Spinal cord (tissue), 10 donors: ENCODE measurements around the gene CCDC77. TPM values are rescaled to one million over a fixed set of nuclear protein-coding genes. Genes with fewer than 3 reads are reported as not detected.
A peak's percentile ranks its signal among the peaks of the same experiment; 100 is the strongest.

Experiments used
- DNase-seq, 6 donors: peaks; one replicate each; pipeline versions ENCODE4 v3.0.0 to v3.0.0-alpha.2; 2013 to 2015; ENCODE audit warnings: low spot score in 6 of 6, low read depth in 4 of 6
- H3K27ac ChIP-seq: one replicate; pipeline ENCODE4 v1.5.1; 2013; ENCODE audit warnings: low read depth, low read length, control low read depth
- H3K27me3 ChIP-seq: one replicate; pipeline ENCODE4 v1.6.1; 2013; ENCODE audit warnings: low read length; ENCODE audit not compliant: control insufficient read depth, insufficient read depth
- H3K36me3 ChIP-seq: one replicate; pipeline ENCODE4 v1.6.1; 2013; ENCODE audit warnings: low read length; ENCODE audit not compliant: control insufficient read depth, insufficient read depth
- H3K4me1 ChIP-seq: one replicate; pipeline ENCODE4 v1.6.1; 2013; ENCODE audit warnings: low read length; ENCODE audit not compliant: control insufficient read depth, insufficient read depth
- H3K4me3 ChIP-seq: one replicate; pipeline ENCODE4 v1.5.1; 2013; ENCODE audit warnings: low read depth, low read length, control low read depth
- H3K9me3 ChIP-seq: one replicate; pipeline ENCODE4 v1.6.1; 2013; ENCODE audit warnings: low read length; ENCODE audit not compliant: control insufficient read depth, insufficient read depth
- WGBS: methylation state at CpG from one replicate; pipeline ENCODE4 v1.1.5; 2013; ENCODE audit warnings: missing lambda C conversion rate; ENCODE audit not compliant: insufficient coverage; 5-methylcytosine and 5-hydroxymethylcytosine counted together
- polyA plus RNA-seq, 2 donors: library from polyadenylated mRNA; unstranded; fragments of 120-200 nt; gene quantifications; one replicate each; pipeline ENCODE4 v1.2.1, GENCODE V29; 2013; ENCODE audit not compliant: insufficient read length in 2 of 2
- total RNA-seq, 2 donors: library from RNA; depleted of rRNA in 1 of 2; stranded (reverse); fragments of 120-200 nt in 1 of 2; fragments of >200 nt in 1 of 2; gene quantifications; one replicate each; pipeline versions ENCODE4 v1.2.3 to v1.2.4, GENCODE V29; 2013 to 2014
- donor health status: healthy.

CCDC77 gene
- total and polyA plus RNA-seq, 4 donors, result 10.1 to 17.5 (median 16.4) TPM

DNA sequence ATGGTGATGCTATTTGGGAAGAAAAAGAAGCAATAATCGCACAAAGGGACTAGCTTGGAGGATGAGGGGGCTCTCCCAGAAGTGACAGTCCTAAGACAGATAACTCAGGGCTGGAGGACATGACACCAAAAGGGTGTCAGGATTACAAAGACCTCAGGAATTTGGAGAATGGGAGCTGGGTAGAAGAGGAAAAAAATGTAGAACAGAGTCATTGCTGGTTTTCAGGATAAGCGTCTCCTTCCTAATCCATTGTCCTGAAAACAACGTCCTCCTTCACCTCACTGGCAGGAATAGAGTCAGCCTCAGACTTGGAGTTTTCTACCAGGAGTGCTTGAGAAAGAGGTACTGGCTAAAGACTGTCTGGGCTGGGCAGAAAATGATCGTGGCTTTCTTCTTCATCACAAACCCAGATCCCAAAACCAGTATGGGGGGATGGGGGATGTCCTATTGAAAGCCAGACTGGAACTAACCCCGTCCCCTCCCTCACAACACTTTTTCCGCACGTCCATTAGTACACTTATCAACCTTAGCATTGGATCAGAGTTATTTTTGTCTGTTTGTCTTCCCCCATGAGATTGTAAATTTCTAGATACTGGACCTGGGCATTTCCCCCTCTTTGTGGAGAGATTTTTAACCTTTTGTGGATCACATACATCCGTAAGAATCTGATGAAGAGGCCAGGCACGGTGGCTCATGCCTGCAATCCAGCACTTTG is 72.6 kb downstream of the CCDC77 start:
- no peak overlapping the region for H3K4me3 ChIP-seq
- H3K4me1 ChIP-seq, result no peaks in the 10 kb centered on the region
- WGBS, result 88% methylated on average over 2 of the region's 9 CpGs
- no peaks in the 10 kb centered on the region for H3K27me3 ChIP-seq
- H3K27ac ChIP-seq, result no peak overlapping the region
- no peaks in the 10 kb centered on the region for H3K36me3 ChIP-seq
- DNase-seq, result no peak
- H3K9me3 ChIP-seq, result no peaks in the 10 kb centered on the region

- DNase-seq, result no peak
- no peaks in the 10 kb centered on the region for H3K27me3 ChIP-seq
- H3K4me1 ChIP-seq, result no peaks in the 10 kb centered on the region
- H3K27ac ChIP-seq, result no peak overlapping the region
- no peak overlapping the region for H3K4me3 ChIP-seq
- H3K36me3 ChIP-seq, result no peaks in the 10 kb centered on the region
- no peaks in the 10 kb centered on the region for H3K9me3 ChIP-seq
- 63% methylated on average over 5 of the region's 5 CpGs for WGBS
Observed at GRCh38 chr12:475286-475685, 73.8 kb downstream of the CCDC77 start.

GRCh38 chr12:479161-479560 is 77.7 kb downstream of the CCDC77 start:
- Histone ChIP-seq H3K4me3 (no peak overlapping the region), H3K36me3 (no peaks in the 10 kb centered on the region), H3K27me3 (no peaks in the 10 kb centered on the region), H3K9me3 (no peaks in the 10 kb centered on the region), H3K4me1 (peaks cover 5% of the 10 kb centered on the region), H3K27ac (no peak overlapping the region)
- 91% methylated on average over 4 of the region's 4 CpGs for WGBS
- DNase-seq, result no peak

DNA sequence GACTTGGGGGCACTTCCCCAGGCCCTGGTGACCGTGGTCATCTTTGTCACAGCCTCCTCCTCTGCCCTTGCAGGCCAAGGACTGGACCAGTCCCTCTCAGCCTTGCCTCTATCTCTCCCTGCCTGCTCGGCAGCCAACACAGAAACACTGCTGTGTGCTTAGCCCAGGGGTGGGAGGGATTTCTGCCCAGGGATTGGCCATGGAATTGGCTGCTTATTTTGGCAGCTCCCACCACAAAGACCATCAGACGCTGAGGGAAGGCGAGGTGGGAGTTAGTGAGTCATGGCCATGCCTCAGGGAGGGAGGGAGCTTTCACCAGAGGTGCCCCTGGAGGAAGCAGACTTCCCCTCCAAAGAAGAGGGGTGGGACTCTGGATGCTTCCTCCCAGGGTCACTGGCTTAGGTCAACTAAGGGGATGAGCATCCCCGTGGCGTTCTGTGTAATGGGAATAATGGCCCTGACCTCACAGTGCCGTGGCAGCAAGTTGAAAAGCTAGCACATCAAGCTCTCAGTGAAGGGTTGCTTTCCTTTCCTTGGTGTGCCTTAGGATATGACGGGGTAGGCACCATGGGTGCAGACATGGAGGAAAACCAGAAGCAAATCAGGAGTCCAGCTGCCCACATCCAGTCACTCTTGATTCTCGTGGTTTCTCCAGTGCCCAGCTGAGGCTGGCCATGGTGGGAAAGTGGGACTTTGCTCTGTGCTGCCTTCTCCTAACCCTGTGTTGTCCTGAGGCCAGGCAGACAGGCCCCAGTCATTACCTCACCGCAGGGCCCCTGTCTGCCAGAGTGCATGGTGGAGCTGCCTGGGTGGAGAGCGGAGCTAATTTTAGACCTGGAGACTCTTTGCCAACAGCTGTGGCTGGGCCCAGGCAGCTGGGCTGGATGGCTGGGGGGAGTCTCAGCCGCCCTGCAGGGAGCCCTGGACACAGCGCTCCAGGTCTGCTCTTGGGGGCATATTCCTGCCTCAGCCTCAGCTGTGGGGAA is 79.7 kb downstream of the CCDC77 start:
- 79% methylated on average over 9 of the region's 13 CpGs for WGBS
- no peaks in the 10 kb centered on the region for H3K9me3 ChIP-seq
- H3K4me3 ChIP-seq, result no peak overlapping the region
- H3K27me3 ChIP-seq, result no peaks in the 10 kb centered on the region
- no peaks in the 10 kb centered on the region for H3K36me3 ChIP-seq
- peak overlapping the region; percentile 7 for H3K27ac ChIP-seq
- DNase-seq, result peak in 1 of 6 donors; percentile 46
- peaks cover 5% of the 10 kb centered on the region for H3K4me1 ChIP-seq

DNA sequence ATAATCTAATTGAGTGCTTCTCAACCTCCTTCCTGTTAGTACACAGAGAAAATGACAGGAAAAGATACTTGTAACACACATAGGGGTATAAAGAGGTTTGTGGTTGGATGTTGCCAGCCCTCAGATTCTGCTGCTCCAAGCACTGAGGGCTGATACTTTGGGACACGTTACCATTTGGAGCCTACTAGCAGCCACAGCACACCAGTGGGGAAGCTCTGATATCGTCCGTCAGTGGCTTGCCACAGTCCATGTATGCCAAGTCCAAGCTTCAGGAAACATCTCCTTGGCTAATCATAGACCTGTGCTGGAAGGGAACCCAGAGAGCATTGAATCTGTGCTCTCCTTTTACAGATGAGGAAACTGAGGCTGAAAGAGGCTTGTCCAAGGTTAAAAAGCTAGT is 80.6 kb downstream of the CCDC77 start:
- no peak for DNase-seq
- Histone ChIP-seq H3K4me1 (peaks cover 5% of the 10 kb centered on the region), H3K4me3 (no peak overlapping the region), H3K27me3 (no peaks in the 10 kb centered on the region), H3K36me3 (no peaks in the 10 kb centered on the region), H3K27ac (no peak overlapping the region), H3K9me3 (no peaks in the 10 kb centered on the region)
- 85% methylated on average over 3 of the region's 3 CpGs for whole genome bisulfite sequencing

DNA sequence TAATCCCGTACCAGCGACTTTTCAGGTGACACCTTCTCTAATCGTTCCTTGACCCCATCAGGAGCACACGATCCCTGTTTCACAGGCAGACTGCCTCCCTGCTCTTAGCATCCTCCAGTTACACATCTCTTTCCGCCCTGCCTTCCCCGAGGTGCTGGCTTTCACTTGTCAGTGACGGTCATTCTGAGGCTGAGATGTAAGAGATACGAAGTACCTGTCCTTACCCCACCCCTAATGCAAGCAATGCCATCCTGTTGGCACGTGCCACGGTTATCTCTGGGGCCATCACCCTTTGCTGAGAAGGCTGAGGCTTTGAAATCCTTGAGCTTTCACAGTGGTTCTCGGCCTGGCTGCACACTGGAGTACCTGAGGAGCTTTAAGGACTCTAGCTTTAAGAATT is 82.7 kb downstream of the CCDC77 start:
- Histone ChIP-seq H3K4me1 (peaks cover 5% of the 10 kb centered on the region), H3K9me3 (no peaks in the 10 kb centered on the region), H3K4me3 (no peak overlapping the region), H3K36me3 (no peaks in the 10 kb centered on the region), H3K27ac (no peak overlapping the region), H3K27me3 (no peaks in the 10 kb centered on the region)
- no peak for DNase-seq
- WGBS, result 84% methylated on average over 7 of the region's 11 CpGs

GRCh38 chr12:490260-490659 is 88.8 kb downstream of the CCDC77 start:
- Histone ChIP-seq H3K27me3 (no peaks in the 10 kb centered on the region), H3K9me3 (peaks cover 3% of the 10 kb centered on the region), H3K27ac (no peak overlapping the region), H3K4me3 (no peak overlapping the region), H3K36me3 (no peaks in the 10 kb centered on the region), H3K4me1 (no peaks in the 10 kb centered on the region)
- DNase-seq, result no peak

Other genes starting within 250 kb of the CCDC77 start
- gene SLC6A12, start 187.5 kb upstream of the CCDC77 start, total RNA-seq, result 10 to 100 TPM; 21.9 to 91.0 TPM
- gene SLC6A12, start 187.5 kb upstream of the CCDC77 start, polyA plus RNA-seq, result 10 to 100 TPM; 17.6 to 68.7 TPM
- gene SLC6A13, start 138.8 kb upstream of the CCDC77 start, total RNA-seq, result 100 to 1,000 TPM; 104 to 711 TPM
- gene SLC6A13, start 138.8 kb upstream of the CCDC77 start, polyA plus RNA-seq, result 100 to 1,000 TPM in 1 of 2 donors, 10 to 100 TPM in 1; 33.6 to 201 TPM
- gene KDM5A, start 12.3 kb upstream of the CCDC77 start, total RNA-seq, result 10 to 100 TPM; 54.3 to 69.8 TPM
- gene KDM5A, start 12.3 kb upstream of the CCDC77 start, polyA plus RNA-seq, result 10 to 100 TPM; 16.9 to 25.9 TPM
- 1 to 10 TPM; 3.2 to 3.4 TPM for gene B4GALNT3, start 58.3 kb downstream of the CCDC77 start, total RNA-seq
- gene B4GALNT3, start 58.3 kb downstream of the CCDC77 start, polyA plus RNA-seq, result 1 to 10 TPM; 4.4 to 7.2 TPM